Activated effector memory CD4-positive, alpha-beta T cell treated with anti-CD3 and anti-CD28 coated beads, Interleukin-2, amount 50 U/mL, for 16 hours (primary cell): ENCODE data around the gene PCDHGA8.
A peak's percentile ranks its signal among the peaks of the same experiment; 100 is the strongest.
"Not testable (repeated sequence)": the region's sequence is repeated elsewhere in the genome, so short reads cannot be mapped to it uniquely, and the experiment has no call there.

Experiments used
- DNase-seq: peaks from one replicate; pipeline ENCODE4 v3.0.0-alpha.2; 2020

PCDHGA8 gene

GRCh38 chr5:141392429-141393198 lies at the start of gene PCDHGA8:
TSS of gene PCDHGA8 (plus strand) at chr5:141392633. CDS start at chr5:141392814, 181 bp downstream.
- no peak for DNase-seq

DNA sequence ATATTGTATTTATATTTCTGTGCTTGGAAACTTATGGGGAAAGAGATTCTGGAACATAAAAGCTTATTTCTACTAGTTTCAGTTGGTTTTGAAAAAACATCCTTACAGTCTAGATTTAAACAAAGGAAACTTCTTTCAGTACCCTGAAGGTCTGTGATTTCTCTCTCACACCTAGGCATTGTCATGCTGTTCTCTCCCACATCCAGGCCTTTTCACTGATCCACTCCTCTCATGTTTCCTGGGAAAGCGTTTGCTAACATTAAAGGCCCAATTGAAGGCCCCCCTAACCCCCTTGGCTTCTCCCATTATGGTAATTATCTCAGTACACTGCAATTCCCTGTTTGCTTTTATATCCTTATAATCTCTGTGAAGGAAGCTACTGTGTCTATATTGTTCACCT lies 49.7 kb upstream of the PCDHGA8 start:
- no peak for DNase-seq

DNA sequence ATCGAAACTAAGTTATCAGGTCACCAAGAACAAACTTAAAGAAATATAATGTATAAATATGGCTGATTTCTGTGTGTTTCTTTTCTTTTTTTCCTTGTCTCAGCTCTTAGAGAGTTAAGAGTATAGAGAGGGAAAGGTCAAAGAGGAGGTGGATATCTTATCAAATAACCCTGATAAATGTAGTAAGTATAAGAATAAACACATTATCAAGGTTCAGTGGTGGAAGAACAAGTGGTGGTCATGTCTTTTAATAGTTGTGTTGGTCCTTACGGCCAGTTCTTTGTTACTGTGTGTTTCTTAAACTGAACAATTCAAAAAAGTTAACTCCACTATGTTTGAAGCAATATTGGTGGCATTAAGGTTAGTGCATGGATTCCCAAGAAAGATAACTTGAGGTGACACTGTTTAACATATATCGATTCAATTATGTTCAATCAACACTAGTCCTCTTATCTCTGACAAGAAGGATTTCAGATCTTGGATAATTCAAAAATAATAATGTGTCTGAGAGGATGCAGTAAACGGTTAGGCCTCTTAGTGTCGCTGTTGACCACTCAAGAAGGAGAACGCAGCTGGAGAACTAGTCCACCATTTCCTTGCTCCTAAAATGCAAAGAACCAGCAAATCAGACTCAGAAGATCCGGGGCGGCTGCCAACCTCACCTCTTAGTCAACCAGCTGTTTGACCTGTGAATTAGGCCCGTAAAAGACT lies 49.0 kb upstream of the PCDHGA8 start, which contains the start of gene PCDHGA3:
PCDHGA3 (plus strand) TSS at position 588 of the 711 bp plus-strand sequence. CDS start 205 bp downstream, outside the sequence.
- DNase-seq: no peak

GRCh38 chr5:141343953-141344463 lies 48.4 kb upstream of the PCDHGA8 start:
- no peak for DNase-seq

GRCh38 chr5:141345327-141345726 lies 47.1 kb upstream of the PCDHGA8 start:
- DNase-seq: no peak

DNA sequence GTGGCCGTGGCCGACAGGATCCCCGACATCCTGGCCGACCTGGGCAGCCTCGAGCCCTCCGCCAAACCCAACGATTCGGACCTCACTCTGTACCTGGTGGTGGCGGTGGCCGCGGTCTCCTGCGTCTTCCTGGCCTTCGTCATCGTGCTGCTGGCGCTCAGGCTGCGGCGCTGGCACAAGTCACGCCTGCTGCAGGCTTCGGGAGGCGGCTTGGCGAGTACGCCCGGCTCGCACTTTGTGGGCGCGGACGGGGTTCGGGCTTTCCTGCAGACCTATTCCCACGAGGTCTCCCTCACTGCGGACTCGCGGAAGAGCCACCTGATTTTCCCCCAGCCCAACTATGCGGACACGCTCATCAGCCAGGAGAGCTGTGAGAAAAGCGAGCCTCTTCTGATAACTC lies 46.4 kb upstream of the PCDHGA8 start:
- DNase-seq: not testable (repeated sequence)

DNA sequence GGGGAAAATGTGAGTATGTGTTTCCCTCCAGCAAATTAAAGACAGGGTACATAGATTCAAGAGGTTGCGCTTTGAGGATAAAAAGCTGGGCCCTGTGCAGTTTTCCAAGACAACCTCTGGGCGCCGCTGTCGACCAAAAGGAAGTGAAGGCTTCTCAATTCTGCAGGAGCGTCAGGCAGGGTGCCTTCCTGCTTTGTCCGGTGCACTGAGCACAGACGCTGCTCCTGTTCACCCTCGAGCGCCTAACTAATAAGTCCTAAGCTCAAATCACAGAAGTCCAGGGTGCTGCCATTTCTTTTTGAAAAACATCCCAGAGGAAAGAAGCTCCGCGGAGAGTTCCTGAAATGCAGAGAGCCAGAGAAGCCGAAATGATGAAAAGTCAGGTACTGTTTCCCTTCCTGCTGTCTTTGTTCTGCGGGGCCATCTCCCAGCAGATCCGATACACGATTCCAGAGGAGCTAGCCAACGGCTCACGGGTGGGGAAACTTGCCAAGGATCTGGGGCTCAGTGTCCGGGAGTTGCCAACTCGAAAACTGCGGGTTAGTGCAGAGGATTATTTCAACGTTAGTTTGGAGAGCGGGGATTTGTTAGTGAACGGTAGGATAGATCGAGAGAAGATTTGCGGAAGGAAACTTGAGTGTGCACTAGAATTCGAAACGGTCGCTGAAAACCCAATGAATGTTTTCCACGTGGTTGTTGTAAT lies 42.4 kb upstream of the PCDHGA8 start, which contains the start of gene PCDHGB1:
PCDHGB1 (plus strand) TSS at position 183 of the 703 bp plus-strand sequence; CDS start at position 345, 162 bp downstream.
- peak; percentile 72 for DNase-seq

DNA sequence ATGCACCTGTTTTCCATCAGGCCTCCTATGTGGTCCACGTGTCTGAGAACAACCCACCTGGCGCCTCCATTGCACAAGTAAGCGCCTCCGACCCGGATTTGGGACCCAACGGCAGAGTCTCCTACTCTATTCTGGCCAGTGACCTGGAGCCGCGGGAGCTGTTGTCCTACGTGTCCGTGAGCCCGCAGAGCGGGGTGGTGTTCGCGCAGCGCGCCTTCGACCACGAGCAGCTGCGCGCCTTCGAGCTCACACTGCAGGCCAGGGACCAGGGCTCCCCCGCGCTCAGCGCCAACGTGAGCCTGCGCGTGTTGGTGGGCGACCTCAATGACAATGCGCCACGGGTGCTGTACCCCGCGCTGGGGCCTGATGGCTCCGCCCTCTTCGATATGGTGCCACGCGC lies 40.8 kb upstream of the PCDHGA8 start:
- no peak for DNase-seq

- DNase-seq: no peak
These were observed 37.4 kb upstream of the PCDHGA8 start, which contains the start of gene PCDHGA4 for GRCh38 chr5:141354900-141355469. TSS of gene PCDHGA4 (plus strand) at chr5:141355021. CDS start at chr5:141355108, 87 bp downstream.

DNA sequence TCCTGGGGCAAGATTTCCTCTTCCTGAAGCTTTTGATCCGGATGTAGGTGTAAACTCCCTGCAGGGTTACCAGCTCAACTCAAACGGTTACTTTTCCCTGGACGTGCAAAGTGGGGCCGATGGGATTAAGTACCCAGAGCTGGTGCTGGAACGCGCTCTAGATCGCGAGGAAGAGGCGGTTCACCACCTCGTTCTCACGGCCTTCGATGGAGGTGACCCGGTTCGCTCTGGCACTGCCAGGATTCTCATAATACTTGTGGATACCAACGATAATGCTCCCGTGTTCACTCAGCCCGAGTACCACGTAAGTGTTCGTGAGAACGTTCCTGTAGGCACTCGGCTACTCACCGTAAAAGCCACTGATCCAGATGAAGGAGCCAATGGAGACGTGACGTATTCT lies 36.8 kb upstream of the PCDHGA8 start:
- no peak for DNase-seq

DNA sequence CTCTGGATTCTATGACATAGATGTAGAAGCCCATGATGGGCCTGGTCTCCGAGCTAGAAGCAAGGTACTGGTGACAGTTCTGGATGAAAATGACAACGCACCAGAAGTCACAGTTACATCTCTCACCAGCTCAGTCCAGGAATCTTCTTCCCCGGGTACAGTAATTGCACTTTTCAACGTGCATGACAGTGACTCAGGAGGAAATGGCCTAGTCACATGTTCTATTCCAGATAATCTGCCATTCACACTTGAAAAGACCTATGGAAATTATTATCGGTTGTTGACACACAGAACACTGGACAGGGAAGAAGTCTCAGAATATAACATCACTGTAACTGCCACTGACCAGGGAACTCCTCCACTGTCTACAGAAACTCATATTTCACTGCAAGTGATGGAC lies 36.3 kb upstream of the PCDHGA8 start:
- no peak for DNase-seq

DNA sequence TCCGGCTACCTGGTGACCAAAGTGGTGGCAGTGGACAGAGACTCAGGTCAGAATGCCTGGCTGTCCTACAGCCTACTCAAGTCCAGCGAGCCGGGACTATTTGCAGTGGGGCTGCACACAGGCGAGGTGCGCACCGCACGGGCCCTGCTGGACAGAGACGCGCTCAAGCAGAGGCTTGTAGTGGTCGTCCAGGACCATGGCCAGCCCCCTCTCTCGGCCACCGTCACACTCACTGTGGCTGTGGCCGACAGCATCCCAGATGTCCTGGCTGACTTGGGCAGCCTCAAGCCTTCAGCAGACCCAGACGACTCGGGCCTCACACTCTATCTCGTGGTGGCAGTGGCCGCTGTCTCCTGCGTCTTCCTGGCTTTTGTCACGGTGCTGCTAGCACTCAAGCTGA lies 35.5 kb upstream of the PCDHGA8 start:
- DNase-seq: no peak

GRCh38 chr5:141359790-141360426 lies 32.5 kb upstream of the PCDHGA8 start, which contains the start of gene PCDHGB2:
TSS of gene PCDHGB2 (plus strand) at chr5:141359994. CDS start at chr5:141360136, 142 bp downstream.
- no peak for DNase-seq

DNA sequence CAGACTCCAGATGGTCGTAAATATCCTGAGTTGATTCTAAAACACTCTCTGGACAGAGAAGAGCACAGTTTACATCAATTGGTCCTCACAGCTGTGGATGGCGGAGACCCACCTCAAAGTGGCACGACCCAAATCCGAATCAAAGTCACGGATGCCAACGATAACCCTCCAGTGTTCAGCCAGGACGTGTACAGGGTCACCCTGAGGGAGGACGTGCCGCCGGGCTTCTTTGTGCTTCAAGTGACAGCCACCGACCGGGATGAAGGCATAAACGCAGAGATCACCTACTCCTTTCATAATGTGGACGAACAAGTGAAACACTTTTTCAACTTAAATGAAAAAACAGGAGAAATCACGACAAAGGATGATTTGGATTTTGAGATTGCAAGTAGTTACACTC lies 31.7 kb upstream of the PCDHGA8 start:
- DNase-seq: no peak

- DNase-seq: no peak
These were observed 29.7 kb upstream of the PCDHGA8 start for GRCh38 chr5:141362719-141363118.

DNA sequence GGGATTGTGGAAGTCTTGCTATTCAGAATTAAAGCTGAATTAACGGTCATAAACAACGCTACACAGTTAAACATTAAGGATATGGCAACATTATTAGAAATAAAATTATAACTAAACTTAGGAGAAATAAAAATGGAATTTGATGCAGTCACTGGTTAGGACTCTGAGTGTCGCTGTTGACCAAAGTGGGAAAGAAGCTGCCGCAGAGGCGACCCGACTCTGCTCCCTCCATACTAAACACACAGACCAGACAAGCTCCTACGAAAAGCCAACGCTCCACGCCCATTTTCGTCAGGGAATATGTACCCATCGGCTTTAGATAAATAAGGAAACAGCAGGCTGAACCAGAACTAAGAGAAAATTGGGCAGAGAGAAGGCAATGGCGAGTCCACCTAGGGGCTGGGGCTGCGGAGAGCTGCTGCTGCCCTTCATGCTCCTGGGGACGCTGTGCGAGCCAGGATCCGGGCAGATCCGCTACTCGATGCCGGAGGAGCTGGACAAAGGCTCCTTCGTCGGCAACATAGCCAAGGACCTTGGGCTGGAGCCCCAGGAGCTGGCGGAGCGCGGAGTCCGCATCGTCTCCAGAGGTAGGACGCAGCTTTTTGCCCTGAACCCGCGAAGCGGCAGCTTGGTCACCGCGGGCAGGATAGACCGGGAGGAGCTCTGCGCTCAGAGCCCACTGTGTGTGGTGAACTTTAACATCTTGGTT lies 28.3 kb upstream of the PCDHGA8 start, which contains the start of gene PCDHGA5:
PCDHGA5 (plus strand) TSS at position 211 of the 709 bp plus-strand sequence; CDS start at position 380, 169 bp downstream.
- DNase-seq: no peak

GRCh38 chr5:141366016-141366896 lies 26.2 kb upstream of the PCDHGA8 start:
- no peak for DNase-seq

GRCh38 chr5:141369994-141370848 lies 22.2 kb upstream of the PCDHGA8 start, which contains the start of gene PCDHGB3:
TSS of gene PCDHGB3 (plus strand) at chr5:141370242. CDS start at chr5:141370395, 153 bp downstream.
- DNase-seq: peak; percentile 77
